ENCODE measurements around the gene TTC7B.

GRCh38 chr14:90554341-90554740 lies 261.9 kb downstream of the TTC7B start:
- TF ChIP-seq POLR2A (IDR thresholded peaks at IDR 0.05; ENCODE audit: control extremely low read depth in 1 of 2, low read depth in 2 of 2, low read length in 2 of 2) (no peak), CREB1 (IDR thresholded peaks at IDR 0.05) (no peak), SP2 (IDR thresholded peaks at IDR 0.05; ENCODE audit: low read length) (no peak), POLR2AphosphoS5 (IDR thresholded peaks at IDR 0.05; ENCODE audit: low read depth, low read length) (no peak), BRCA1 (IDR thresholded peaks at IDR 0.05; ENCODE audit: low read depth, low read length) (no peak), EGR1 (IDR thresholded peaks at IDR 0.05; ENCODE audit: borderline replicate concordance, low read depth, low read length) (no peak), CHD2 (IDR thresholded peaks at IDR 0.05; ENCODE audit: low read length) (no peak), EZH2 (IDR thresholded peaks at IDR 0.05; ENCODE audit: low read depth, low read length, severe bottlenecking) (no peak), SRF (IDR thresholded peaks at IDR 0.05; ENCODE audit: low read depth, low read length) (no peak), CEBPB (IDR thresholded peaks at IDR 0.05; ENCODE audit: low read depth, low read length) (no peak)
- TF ChIP-seq, protein P1, sequence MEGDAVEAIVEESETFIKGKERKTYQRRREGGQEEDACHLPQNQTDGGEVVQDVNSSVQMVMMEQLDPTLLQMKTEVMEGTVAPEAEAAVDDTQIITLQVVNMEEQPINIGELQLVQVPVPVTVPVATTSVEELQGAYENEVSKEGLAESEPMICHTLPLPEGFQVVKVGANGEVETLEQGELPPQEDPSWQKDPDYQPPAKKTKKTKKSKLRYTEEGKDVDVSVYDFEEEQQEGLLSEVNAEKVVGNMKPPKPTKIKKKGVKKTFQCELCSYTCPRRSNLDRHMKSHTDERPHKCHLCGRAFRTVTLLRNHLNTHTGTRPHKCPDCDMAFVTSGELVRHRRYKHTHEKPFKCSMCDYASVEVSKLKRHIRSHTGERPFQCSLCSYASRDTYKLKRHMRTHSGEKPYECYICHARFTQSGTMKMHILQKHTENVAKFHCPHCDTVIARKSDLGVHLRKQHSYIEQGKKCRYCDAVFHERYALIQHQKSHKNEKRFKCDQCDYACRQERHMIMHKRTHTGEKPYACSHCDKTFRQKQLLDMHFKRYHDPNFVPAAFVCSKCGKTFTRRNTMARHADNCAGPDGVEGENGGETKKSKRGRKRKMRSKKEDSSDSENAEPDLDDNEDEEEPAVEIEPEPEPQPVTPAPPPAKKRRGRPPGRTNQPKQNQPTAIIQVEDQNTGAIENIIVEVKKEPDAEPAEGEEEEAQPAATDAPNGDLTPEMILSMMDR (IDR thresholded peaks at IDR 0.05; ENCODE audit: control extremely low read depth in 1 of 3, insufficient read depth in 1 of 3, low read depth in 1 of 3, low read length in 3 of 3) = no peak
